ENCODE data around the gene CSF2. TPM values are rescaled to one million over a fixed set of nuclear protein-coding genes. Genes with fewer than 3 reads are reported as not detected.
A peak's percentile ranks its signal among the peaks of the same experiment; 100 is the strongest.

The CSF2 gene
- total RNA-seq, 1 experiment from 2014 or later, result 0.30 TPM

- ChIA-PET POLR2A (no interaction called here), CTCF (interaction anchor here (2.1 kb wide), 1 partner anchor 11 kb away, joined by 7 read pairs; no protein-coding TSS in a partner anchor), RAD21 (ENCODE audit: low non-redundant PET in 1 of 2, low total read pairs in 2 of 2, uncharacterized antibody in 2 of 2, unreplicated experiment in 2 of 2) (no interaction called here)
- Histone ChIP-seq H3K9ac (ENCODE audit: low read length) (no peak overlapping the region), H3K27ac (ENCODE audit: low read depth, low read length) (no peak overlapping the region; the same call in 1 of the 2 replicates), H4K20me1 (ENCODE audit: insufficient read depth) (no peaks in the 10 kb centered on the region), H3K9me2 (ENCODE audit: insufficient read depth) (no peaks in the 10 kb centered on the region), H3K9me3 (ENCODE audit: control insufficient read depth in 1 of 2, insufficient read depth in 1 of 2, low read depth in 1 of 2, low read length in 2 of 2) (no peaks in the 10 kb centered on the region), H3K4me2 (ENCODE audit: low read length) (peak overlapping the region; percentile 62), H3K36me3 (ENCODE audit: control insufficient read depth in 1 of 2, insufficient read depth in 2 of 2, low read length in 2 of 2) (no peaks in the 10 kb centered on the region), H2AFZ (ENCODE audit: low read depth, low read length, poor library complexity, severe bottlenecking) (peak overlapping the region; percentile 9), H3K4me3 (replicated peaks in 1 of 2; ENCODE audit: low read depth in 1 of 2, low read length in 2 of 2) (no peak overlapping the region), H3K27me3 (ENCODE audit: insufficient read depth, low read length) (no peaks in the 10 kb centered on the region), H3K4me1 (ENCODE audit: control insufficient read depth in 1 of 2, insufficient read depth in 2 of 2, low read length in 2 of 2) (peaks cover 16 to 29% of the 10 kb centered on the region in 2 experiments), H3K79me2 (ENCODE audit: insufficient read depth, low read length) (no peaks in the 10 kb centered on the region)
- BruUV-seq (replicated peaks), result no TSS peak
- DNase-seq (ENCODE audit: low read depth, low spot score), result no peak
- no peak; the same call in 1 of the 2 replicates for ATAC-seq
- no peak for TF ChIP-seq POLR2A (IDR thresholded peaks at IDR 0.05; ENCODE audit: borderline replicate concordance, extremely low read depth, insufficient read depth, insufficient read length)
- TF ChIP-seq ELF1 (IDR thresholded peaks at IDR 0.05; ENCODE audit: borderline replicate concordance, low read depth), result no peak
- TF ChIP-seq SRF (IDR thresholded peaks at IDR 0.05; ENCODE audit: low read depth), result no peak
- TF ChIP-seq SIN3A (IDR thresholded peaks at IDR 0.05; ENCODE audit: low read depth), result no peak
- TF ChIP-seq, protein P1, sequence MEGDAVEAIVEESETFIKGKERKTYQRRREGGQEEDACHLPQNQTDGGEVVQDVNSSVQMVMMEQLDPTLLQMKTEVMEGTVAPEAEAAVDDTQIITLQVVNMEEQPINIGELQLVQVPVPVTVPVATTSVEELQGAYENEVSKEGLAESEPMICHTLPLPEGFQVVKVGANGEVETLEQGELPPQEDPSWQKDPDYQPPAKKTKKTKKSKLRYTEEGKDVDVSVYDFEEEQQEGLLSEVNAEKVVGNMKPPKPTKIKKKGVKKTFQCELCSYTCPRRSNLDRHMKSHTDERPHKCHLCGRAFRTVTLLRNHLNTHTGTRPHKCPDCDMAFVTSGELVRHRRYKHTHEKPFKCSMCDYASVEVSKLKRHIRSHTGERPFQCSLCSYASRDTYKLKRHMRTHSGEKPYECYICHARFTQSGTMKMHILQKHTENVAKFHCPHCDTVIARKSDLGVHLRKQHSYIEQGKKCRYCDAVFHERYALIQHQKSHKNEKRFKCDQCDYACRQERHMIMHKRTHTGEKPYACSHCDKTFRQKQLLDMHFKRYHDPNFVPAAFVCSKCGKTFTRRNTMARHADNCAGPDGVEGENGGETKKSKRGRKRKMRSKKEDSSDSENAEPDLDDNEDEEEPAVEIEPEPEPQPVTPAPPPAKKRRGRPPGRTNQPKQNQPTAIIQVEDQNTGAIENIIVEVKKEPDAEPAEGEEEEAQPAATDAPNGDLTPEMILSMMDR (IDR thresholded peaks at IDR 0.05 in 2 of 3, conservative IDR thresholded peaks at IDR 0.05 in 1 of 3; ENCODE audit: borderline replicate concordance in 1 of 3, insufficient read depth in 1 of 3, low read depth in 2 of 3, low read length in 2 of 3), result no peak
- TF ChIP-seq YY1 (IDR thresholded peaks at IDR 0.05; ENCODE audit: extremely low read depth, insufficient replicate concordance, low read depth, low read length), result no peak
- TF ChIP-seq RAD21 (IDR thresholded peaks at IDR 0.05; ENCODE audit: low read depth), result no peak
- TF ChIP-seq, protein P2, sequence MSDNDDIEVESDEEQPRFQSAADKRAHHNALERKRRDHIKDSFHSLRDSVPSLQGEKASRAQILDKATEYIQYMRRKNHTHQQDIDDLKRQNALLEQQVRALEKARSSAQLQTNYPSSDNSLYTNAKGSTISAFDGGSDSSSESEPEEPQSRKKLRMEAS (IDR thresholded peaks at IDR 0.05), result no peak
- no peak for TF ChIP-seq EZH2phosphoT487 (IDR thresholded peaks at IDR 0.05; ENCODE audit: borderline replicate concordance)
- no peak for TF ChIP-seq EGR1 (IDR thresholded peaks at IDR 0.05; ENCODE audit: low read depth)
- intact Hi-C loops (cut with micrococcal nuclease), result no loop called here
Measured at GRCh38 chr5:132074091-132074771, 642 bp downstream of the CSF2 start.

All from HCT116 (cell line).